Activated naive CD4-positive, alpha-beta T cell treated with anti-CD3 and anti-CD28 coated beads for 36 hours (primary cell): ENCODE results near the gene FBXO5. TPM values are rescaled to one million over a fixed set of nuclear protein-coding genes. Genes with fewer than 3 reads are reported as not detected.
"Not testable (repeated sequence)": the region's sequence is repeated elsewhere in the genome, so short reads cannot be mapped to it uniquely, and the experiment has no call there.

Experiments
- CTCF ChIA-PET: fragments of 350-600 bp; sonication (Branson Sonifier 250); formaldehyde crosslinking; loops from one replicate; lab custom pipeline; 2021; ENCODE audit warnings: antibody characterized with exemption; lab: Charles Lee
- DNase-seq: peaks from one replicate; pipeline ENCODE4 v3.0.0-alpha.2; 2020
- H3K27ac Mint-ChIP-seq: one replicate; pipeline ENCODE4 v1.8.0; 2021; ENCODE audit warnings: mild to moderate bottlenecking, mixed read lengths
- H3K27me3 Mint-ChIP-seq: one replicate; pipeline ENCODE4 v1.8.0; 2021; ENCODE audit warnings: low read depth, mixed read lengths
- H3K36me3 Mint-ChIP-seq: one replicate; pipeline ENCODE4 v1.8.0; 2021; ENCODE audit warnings: low read depth, mixed read lengths
- H3K4me1 Mint-ChIP-seq: one replicate; pipeline ENCODE4 v1.8.0; 2021; ENCODE audit warnings: low read depth, mixed read lengths
- H3K4me3 Mint-ChIP-seq: one replicate; pipeline ENCODE4 v1.8.0; 2021; ENCODE audit warnings: mild to moderate bottlenecking, moderate library complexity, mixed read lengths
- H3K9me3 Mint-ChIP-seq: one replicate; pipeline ENCODE4 v1.8.0; 2021; ENCODE audit warnings: mixed read lengths
- intact Hi-C: fragments of 100-400 bp; cut with micrococcal nuclease; formaldehyde crosslinking; loops from one replicate; pipeline ENCODE4 v1.15.1; 2023
- total RNA-seq, 2 experiments: library from RNA; stranded (reverse); gene quantifications; one replicate each; pipeline ENCODE4 v1.2.3, GENCODE V29; 2021

The FBXO5 gene
- total RNA-seq, 2 experiments from 2014 or later, result 61.4 to 62.3 TPM

DNA sequence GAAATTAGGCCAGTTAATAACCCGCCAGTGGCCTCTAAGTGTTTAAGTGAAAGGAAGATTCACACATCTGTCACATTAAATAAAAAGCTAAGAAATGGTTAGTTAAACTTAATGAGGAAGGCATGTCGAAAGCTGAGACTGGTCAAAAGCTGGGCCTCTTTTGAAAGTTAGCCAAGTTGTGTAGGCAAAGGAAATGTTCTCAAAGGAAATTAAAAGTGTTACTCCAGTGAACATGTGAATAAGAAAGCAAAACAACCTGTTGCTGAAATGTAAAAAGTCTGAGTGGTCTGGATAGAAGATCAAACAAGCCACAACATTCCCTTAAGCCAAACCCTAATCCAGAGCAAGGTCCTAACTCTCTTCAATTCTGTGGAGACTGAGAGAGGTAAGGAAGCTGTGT is 30.6 kb upstream of the FBXO5 start:
- H3K27me3 Mint-ChIP-seq, result peaks cover 29% of the 10 kb centered on the region
- intact Hi-C loops, result no loop called here
- no peak overlapping the region for H3K27ac Mint-ChIP-seq
- no peaks in the 10 kb centered on the region for H3K9me3 Mint-ChIP-seq
- no peak overlapping the region for H3K4me3 Mint-ChIP-seq
- DNase-seq, result no peak
- H3K4me1 Mint-ChIP-seq, result no peaks in the 10 kb centered on the region
- CTCF ChIA-PET, result interaction anchor here (0.6 to 1.0 kb wide), 3 partner anchors 10 to 567 kb away, joined by 3 read pairs; no protein-coding TSS in a partner anchor
- H3K36me3 Mint-ChIP-seq, result no peaks in the 10 kb centered on the region

DNA sequence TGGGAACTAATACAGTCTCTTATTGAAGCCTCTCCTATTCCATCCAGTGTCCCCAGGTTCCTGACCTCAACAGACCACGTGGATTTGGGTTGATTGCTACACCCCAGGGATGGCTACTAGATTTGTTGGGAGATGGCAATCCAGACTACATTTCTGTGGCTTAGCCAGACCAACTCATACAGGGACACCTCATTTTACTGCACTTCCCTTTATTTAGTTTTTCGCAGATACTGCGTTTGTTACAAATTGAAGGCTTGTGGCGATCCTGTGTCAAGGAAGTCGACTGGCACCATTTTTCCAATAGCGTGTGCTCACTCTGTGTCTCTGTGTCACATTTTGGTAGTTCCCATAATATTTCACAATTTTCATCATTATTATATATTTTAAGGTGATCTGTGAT is 30.0 kb upstream of the FBXO5 start:
- Mint-ChIP-seq H3K9me3 (no peaks in the 10 kb centered on the region), H3K36me3 (no peaks in the 10 kb centered on the region), H3K4me1 (no peaks in the 10 kb centered on the region), H3K4me3 (no peak overlapping the region), H3K27ac (no peak overlapping the region), H3K27me3 (peaks cover 29% of the 10 kb centered on the region)
- intact Hi-C loops, result no loop called here
- DNase-seq, result no peak
- CTCF ChIA-PET, result no interaction called here

DNA sequence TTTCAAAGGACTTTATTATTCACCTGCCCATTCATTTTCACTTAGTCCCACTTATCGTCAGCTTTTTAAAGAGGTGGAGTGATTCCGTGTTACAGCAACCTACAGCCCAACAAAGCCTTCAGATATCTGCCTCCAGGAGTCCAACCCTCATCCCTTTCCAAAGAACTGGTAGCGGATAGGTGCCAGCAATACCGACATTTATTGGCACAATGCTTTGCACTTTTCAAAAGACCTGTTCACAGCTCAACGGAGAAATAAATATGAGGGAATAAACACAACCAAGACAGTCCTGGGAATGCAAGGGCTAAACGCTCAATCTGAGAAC is 20.5 kb upstream of the FBXO5 start:
- Mint-ChIP-seq H3K36me3 (peaks cover 18% of the 10 kb centered on the region), H3K27me3 (no peaks in the 10 kb centered on the region), H3K9me3 (no peaks in the 10 kb centered on the region), H3K4me3 (peak overlapping the region; percentile 98), H3K4me1 (peaks cover 33% of the 10 kb centered on the region), H3K27ac (peak overlapping the region; percentile 94)
- CTCF ChIA-PET, result no interaction called here
- intact Hi-C loops, result loop anchor here (1.0 to 5.0 kb wide), 9 partner anchors 34 to 1611 kb away; partner anchors contain the start of genes RMND1 and ZBTB2
- DNase-seq, result no peak

DNA sequence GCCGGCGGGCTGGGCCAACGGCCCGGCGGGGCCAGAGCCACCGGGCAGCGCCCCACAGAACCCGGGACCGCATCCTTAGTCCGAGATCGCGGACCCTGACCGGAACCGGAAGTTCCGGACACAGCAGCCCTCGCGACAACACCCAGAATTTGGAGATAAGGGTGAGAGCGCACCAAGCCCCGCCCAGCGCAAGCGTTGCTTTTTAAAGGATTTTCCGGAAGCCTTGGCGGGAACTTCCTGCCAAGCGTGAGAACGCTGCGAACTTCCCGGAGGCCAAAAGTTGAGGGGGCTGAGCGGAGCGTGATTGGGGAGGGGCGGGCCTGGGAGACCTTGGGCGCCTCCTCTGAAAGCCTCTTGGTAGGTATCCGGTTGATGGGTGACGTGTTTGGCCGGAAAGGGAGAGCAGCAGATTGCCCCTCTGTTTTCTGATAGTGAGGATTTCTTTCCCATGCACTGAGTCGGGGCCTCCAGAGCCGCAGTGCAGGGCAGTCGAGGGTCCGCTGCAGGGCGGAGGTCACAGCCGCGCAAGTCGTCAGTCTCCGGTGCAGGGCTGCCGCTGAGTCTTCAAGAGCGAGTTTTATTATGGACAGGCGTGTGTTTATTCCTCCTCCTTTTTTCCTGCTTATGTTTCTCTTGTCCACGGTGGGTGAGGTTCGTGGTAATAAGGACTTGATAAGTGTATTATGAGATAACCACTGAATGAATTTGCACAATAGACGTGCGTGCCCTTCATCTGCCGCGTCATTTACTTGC is 19.9 kb upstream of the FBXO5 start, which contains the start of gene MTRF1L:
Gene MTRF1L (minus strand): TSS at position 97 of the 753 bp plus-strand sequence. CDS start 24 bp downstream, at position 73.
- intact Hi-C loops, result loop anchor here (1.0 to 5.0 kb wide), 11 partner anchors 20 to 1610 kb away; partner anchors contain the start of genes RMND1 and ZBTB2
- Mint-ChIP-seq H3K4me1 (peaks cover 33% of the 10 kb centered on the region), H3K36me3 (peaks cover 18% of the 10 kb centered on the region), H3K27ac (peak within 1 kb of the TSS; percentile 94), H3K9me3 (no peaks in the 10 kb centered on the region), H3K4me3 (peak within 1 kb of the TSS; percentile 98), H3K27me3 (no peaks in the 10 kb centered on the region)
- DNase-seq, result peak; percentile 95
- CTCF ChIA-PET, result no interaction called here

DNA sequence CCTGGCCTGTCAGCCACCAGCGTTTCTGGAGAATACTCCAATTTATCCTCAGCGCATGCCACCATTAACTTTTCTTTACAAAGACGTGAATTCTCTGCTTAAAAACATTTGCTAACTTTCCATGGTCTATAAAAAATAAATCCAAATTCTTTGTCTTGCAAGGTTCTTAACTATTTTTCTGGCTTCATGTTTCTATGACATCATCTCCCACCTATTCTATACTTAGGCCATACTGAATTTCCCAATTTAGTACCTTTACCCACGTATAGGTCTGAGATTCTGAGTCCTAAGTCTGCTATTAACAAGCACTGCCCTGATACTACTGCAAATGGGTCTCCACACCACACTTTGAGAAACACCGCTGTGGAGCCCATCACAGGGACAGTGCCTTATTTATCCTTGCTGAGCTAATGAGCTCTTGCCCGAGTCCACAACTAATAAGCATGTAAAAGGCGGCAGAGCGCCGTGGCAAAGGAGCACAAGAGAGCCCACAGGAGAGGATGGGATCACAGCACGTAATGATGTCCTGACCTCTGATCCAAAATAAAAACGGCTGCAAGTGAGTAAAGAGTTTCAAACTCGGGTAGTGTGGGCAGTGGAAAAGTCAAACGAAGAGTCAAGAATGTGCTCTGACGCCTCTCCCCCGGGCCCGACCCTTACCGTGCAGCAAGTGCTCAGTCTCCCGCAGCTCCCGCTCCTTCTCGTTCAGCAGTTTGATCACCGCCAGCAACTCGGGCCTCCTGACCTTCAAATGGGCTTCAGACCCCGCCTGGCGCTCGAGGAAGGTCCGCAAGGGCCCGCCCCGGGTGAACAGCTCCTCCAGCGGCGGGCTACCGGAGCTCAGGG is 19.1 kb upstream of the FBXO5 start:
- DNase-seq, result peak; percentile 31
- Mint-ChIP-seq H3K36me3 (peaks cover 24% of the 10 kb centered on the region), H3K4me1 (peaks cover 39% of the 10 kb centered on the region), H3K4me3 (peak overlapping the region; percentile 98), H3K27ac (peak overlapping the region; percentile 94), H3K27me3 (no peaks in the 10 kb centered on the region), H3K9me3 (no peaks in the 10 kb centered on the region)
- CTCF ChIA-PET, result no interaction called here
- intact Hi-C loops, result loop anchor here (1.0 to 5.0 kb wide), 10 partner anchors 20 to 1610 kb away; partner anchors contain the start of genes RMND1 and ZBTB2

DNA sequence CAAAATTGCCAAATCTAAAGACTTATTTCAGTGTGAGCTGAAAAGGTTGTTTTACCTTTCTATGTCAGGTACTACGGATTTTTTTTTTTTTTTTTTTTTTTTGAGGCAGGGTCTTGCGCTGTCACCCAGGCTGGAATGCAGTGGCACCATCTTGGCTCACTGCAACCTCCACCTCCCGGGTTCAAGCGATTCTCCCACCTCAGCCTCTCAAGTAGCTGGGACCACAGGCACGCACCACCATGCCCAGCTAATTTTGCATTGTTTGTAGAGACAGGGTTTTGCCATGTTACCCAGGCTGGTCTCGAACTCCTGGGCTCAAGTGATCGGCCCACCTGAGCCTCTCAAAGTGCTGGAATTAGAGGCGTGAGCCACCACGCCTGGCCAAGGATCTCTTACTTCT is 17.9 kb upstream of the FBXO5 start:
- not testable (repeated sequence) for H3K9me3 Mint-ChIP-seq, H3K27ac Mint-ChIP-seq, H3K27me3 Mint-ChIP-seq, DNase-seq
- H3K4me1 Mint-ChIP-seq, result peaks cover 51% of the 10 kb centered on the region
- intact Hi-C loops, result loop anchor here (5.0 kb wide), 8 partner anchors 698 to 1608 kb away; partner anchors contain the start of genes RMND1 and ZBTB2
- H3K4me3 Mint-ChIP-seq, result peak overlapping the region; percentile 98
- CTCF ChIA-PET, result interaction anchor here (1.0 to 1.6 kb wide), 2 partner anchors 18 to 24 kb away, joined by 4 read pairs; partner anchors contain the start of gene FBXO5
- H3K36me3 Mint-ChIP-seq, result peaks cover 31% of the 10 kb centered on the region

DNA sequence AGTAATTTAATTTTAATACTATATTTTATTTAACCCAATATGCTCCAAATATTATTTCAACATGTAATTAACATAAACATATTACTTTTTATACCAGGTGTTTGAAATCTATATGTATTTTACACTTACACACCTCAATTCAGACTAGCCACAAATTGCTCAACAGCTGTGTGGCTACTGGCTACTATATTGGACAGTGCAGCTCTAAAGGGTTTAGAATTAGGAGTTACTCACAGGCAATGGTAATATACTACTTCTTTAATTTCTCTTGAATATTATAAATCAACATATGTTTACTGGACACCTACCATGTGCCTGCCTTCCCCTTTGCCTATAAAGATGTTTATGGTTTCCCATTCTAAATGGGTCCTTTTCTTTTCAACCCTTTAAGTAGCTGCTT is 17.4 kb upstream of the FBXO5 start:
- DNase-seq, result no peak
- H3K9me3 Mint-ChIP-seq, result no peaks in the 10 kb centered on the region
- no peaks in the 10 kb centered on the region for H3K27me3 Mint-ChIP-seq
- peaks cover 31% of the 10 kb centered on the region for H3K36me3 Mint-ChIP-seq
- H3K27ac Mint-ChIP-seq, result no peak overlapping the region
- intact Hi-C loops, result loop anchor here (5.0 kb wide), 8 partner anchors 698 to 1608 kb away; partner anchors contain the start of genes RMND1 and ZBTB2
- CTCF ChIA-PET, result interaction anchor here (1.0 to 1.6 kb wide), 2 partner anchors 17 to 25 kb away, joined by 4 read pairs; partner anchors contain the start of gene FBXO5
- peak overlapping the region; percentile 50 for H3K4me3 Mint-ChIP-seq
- H3K4me1 Mint-ChIP-seq, result peaks cover 55% of the 10 kb centered on the region

DNA sequence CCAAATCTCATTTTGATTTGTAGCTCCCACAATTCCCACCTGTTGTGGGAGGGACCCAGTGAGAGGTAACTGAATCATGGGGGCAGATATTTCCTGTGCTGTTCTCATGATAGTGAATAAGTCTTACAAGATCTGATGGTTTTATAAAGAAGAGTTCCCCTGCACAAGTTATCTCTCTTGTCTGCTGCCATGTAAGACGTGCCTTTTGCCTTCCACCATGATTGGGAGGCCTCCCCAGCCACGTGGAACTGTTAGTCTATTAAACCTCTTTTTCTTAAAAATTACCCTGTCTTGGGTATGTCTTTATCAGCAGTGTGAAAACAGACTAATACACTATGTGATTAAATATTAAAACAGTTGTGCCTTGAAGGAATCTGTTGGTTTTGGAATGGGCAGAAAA is 16.7 kb upstream of the FBXO5 start:
- H3K27me3 Mint-ChIP-seq, H3K9me3 Mint-ChIP-seq, intact Hi-C loops: not testable (repeated sequence)
- Mint-ChIP-seq H3K27ac (peak overlapping the region; percentile 68), H3K4me1 (peaks cover 55% of the 10 kb centered on the region), H3K4me3 (peak overlapping the region; percentile 0), H3K36me3 (peaks cover 31% of the 10 kb centered on the region)
- peak; percentile 17 for DNase-seq
- CTCF ChIA-PET, result interaction anchor here (0.6 kb wide), 1 partner anchor 16 kb away, joined by 3 read pairs; the partner anchor contains the start of gene FBXO5

DNA sequence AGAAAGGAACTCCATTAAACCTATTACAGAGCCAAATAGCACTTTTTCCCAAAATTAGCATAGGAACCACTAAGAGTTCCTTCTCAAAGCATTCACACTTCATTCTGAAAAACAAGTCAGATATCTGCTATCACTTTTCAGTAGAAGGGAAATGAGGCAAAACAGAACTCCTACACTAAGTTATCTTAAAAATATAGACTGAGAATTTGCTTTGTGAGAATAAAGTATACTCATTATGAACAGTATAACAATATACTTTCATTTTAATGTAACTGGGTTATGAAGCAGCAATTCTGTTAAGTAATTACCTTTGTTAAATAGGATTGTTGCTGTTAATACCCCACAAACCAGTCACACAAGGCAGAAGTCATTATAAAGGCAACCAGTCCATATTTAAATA is 11.0 kb upstream of the FBXO5 start:
- Mint-ChIP-seq H3K27ac (peak overlapping the region; percentile 89), H3K4me3 (no peak overlapping the region), H3K4me1 (peaks cover 41% of the 10 kb centered on the region), H3K36me3 (peaks cover 37% of the 10 kb centered on the region), H3K27me3 (no peaks in the 10 kb centered on the region), H3K9me3 (no peaks in the 10 kb centered on the region)
- CTCF ChIA-PET, result no interaction called here
- intact Hi-C loops, result no loop called here
- DNase-seq, result no peak

DNA sequence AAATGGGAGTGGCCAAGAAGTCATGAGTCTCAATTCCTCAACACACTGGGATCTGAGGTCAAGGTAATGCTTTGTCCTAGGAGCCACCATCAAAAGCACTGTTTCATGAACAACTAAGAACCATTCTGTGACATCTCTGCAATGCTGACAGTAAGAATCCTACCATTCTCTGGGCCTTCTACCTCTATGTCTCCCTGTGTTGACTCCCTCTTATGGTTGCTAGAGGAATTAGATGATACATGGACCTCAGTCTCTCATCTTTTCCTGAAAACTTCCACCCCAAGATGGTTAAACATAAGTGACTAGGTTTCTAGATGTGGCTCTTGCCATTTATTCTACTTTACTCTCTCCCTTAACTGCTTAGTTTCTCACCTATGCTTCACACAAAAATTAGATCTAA is 10.6 kb upstream of the FBXO5 start:
- no peak for DNase-seq
- CTCF ChIA-PET, result no interaction called here
- H3K27me3 Mint-ChIP-seq, result no peaks in the 10 kb centered on the region
- no peak overlapping the region for H3K4me3 Mint-ChIP-seq
- H3K9me3 Mint-ChIP-seq, result no peaks in the 10 kb centered on the region
- peaks cover 36% of the 10 kb centered on the region for H3K36me3 Mint-ChIP-seq
- H3K4me1 Mint-ChIP-seq, result peaks cover 41% of the 10 kb centered on the region
- peak overlapping the region; percentile 89 for H3K27ac Mint-ChIP-seq
- intact Hi-C loops, result no loop called here

DNA sequence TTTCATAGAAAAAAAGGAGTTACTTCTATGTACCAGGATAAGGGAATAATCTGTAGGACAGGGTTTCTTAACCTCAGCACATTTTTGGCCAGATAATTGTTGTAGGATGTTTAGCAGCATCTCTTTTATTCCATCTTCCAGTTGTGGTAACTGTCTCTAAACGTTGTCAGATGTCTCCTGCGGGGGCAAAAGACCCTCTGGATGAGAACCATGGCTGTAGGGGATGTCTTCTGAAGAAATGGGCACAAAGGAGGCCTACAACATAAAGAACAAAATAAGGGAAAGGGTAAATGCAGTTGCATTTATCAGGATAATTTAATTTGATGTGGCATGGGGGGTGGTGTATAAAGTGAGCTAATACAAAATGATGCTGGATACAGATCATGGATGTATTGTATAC is 4.1 kb upstream of the FBXO5 start:
- Mint-ChIP-seq H3K36me3 (peaks cover 35% of the 10 kb centered on the region), H3K4me1 (peaks cover 23% of the 10 kb centered on the region), H3K4me3 (no peak overlapping the region), H3K27ac (peak overlapping the region; percentile 25), H3K9me3 (no peaks in the 10 kb centered on the region), H3K27me3 (no peaks in the 10 kb centered on the region)
- CTCF ChIA-PET, result interaction anchor here (1.1 kb wide), 1 partner anchor 17 kb away, joined by 5 read pairs; no protein-coding TSS in a partner anchor
- no peak for DNase-seq
- intact Hi-C loops, result no loop called here

DNA sequence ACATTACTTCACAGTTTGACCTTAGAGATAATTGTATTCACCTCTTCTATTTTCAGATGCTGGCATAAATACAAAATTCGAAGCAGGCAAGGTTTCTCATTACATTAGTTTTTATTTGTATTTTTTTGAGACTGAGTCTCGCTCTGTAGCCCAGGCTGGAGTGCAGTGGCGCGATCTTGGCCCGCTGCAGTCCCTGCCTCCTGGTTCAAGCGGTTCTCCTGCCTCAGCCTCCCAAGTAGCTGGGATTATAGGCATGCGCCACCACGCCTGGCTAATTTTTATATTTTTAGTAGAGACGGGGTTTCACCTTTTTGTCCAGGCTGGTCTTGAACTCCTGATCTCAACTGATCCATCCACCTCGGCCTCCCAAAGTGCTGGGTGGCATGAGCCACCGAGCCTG is 2.5 kb upstream of the FBXO5 start:
- not testable (repeated sequence) for H3K27me3 Mint-ChIP-seq, DNase-seq, H3K9me3 Mint-ChIP-seq
- CTCF ChIA-PET, result interaction anchor here (0.7 kb wide), 1 partner anchor 1020 kb away, joined by 3 read pairs; no protein-coding TSS in a partner anchor
- H3K36me3 Mint-ChIP-seq, result peaks cover 42% of the 10 kb centered on the region
- intact Hi-C loops, result loop anchor here (2.0 kb wide), 1 partner anchor 800 kb away; no protein-coding TSS in a partner anchor
- H3K4me1 Mint-ChIP-seq, result peaks cover 32% of the 10 kb centered on the region
- H3K4me3 Mint-ChIP-seq, result peak overlapping the region; percentile 46
- peak overlapping the region; percentile 26 for H3K27ac Mint-ChIP-seq
